K562 (cell line): ENCODE results near the gene PTCHD4. TPM values are rescaled to one million over a fixed set of nuclear protein-coding genes. Genes with fewer than 3 reads are reported as not detected.

Experiments used
- BACH1 ChIP-seq: fragments of 200-800 bp; sonication (Bioruptor generic); IDR thresholded peaks from 2 replicates; pipeline ENCODE4 v1.6.1; 2016; ENCODE audit warnings: missing genetic modification characterization, missing compliant biosample characterization
- C11orf30 ChIP-seq: fragments of 450-650 bp; IDR thresholded peaks from 2 replicates; pipeline ENCODE4 v1.6.1; 2016; ENCODE audit warnings: low read depth, mild to moderate bottlenecking
- CHD1 ChIP-seq: fragments of 200-600 bp; sonication (generic); IDR thresholded peaks from one replicate; pipeline ENCODE4 v1.6.1; 2012; ENCODE audit warnings: mild to moderate bottlenecking, moderate library complexity, low read length, inconsistent platforms
- HMG20B ChIP-seq: fragments of 250-450 bp; sonication (Bioruptor Pico); IDR thresholded peaks from 2 replicates; pipeline ENCODE4 v1.5.0; 2021; ENCODE audit warnings: mild to moderate bottlenecking
- HNRNPH1 ChIP-seq: fragments of 200-400 bp; formaldehyde crosslinking; optimal IDR thresholded peaks from 2 replicates; pipeline ENCODE3; 2017; ENCODE audit warnings: low read depth, mild to moderate bottlenecking, low read length, moderate library complexity
- MAFG ChIP-seq: fragments of 450-650 bp; conservative IDR thresholded peaks from 2 replicates; pipeline ENCODE4 v1.6.1; 2016; ENCODE audit warnings: missing genetic modification characterization, missing compliant biosample characterization
- MTF1 ChIP-seq: fragments of 250-450 bp; sonication (Bioruptor Pico); IDR thresholded peaks from 2 replicates; pipeline ENCODE4 v1.9.0; 2021; ENCODE audit warnings: moderate library complexity, mild to moderate bottlenecking, inconsistent platforms, borderline replicate concordance
- NFATC3 ChIP-seq: fragments of 450-650 bp; IDR thresholded peaks from 2 replicates; pipeline ENCODE4 v1.6.1; 2017; ENCODE audit warnings: mild to moderate bottlenecking
- NR2C2 ChIP-seq, 2 experiments: fragments of 200-800 bp in 1 of 2; sonication (Bioruptor generic) in 1 of 2; sonication (generic) in 1 of 2; formaldehyde crosslinking in 1 of 2; IDR thresholded peaks; 2 replicates each; pipeline versions ENCODE4 v1.6.1 to v1.8.0; 2016 to 2022; ENCODE audit warnings: mild to moderate bottlenecking in 1 of 2, missing compliant biosample characterization in 1 of 2, missing genetic modification characterization in 1 of 2, missing genetic modification reagents in 1 of 2
- SP1 ChIP-seq: sonication (generic); formaldehyde crosslinking; IDR thresholded peaks from 2 replicates; pipeline ENCODE4 v1.8.1; 2022; ENCODE audit warnings: mild to moderate bottlenecking, missing genetic modification reagents
- SRF ChIP-seq, 2 experiments: fragments of 250-450, 450-650 bp in 1 of 2; sonication (Bioruptor Pico) in 1 of 2; sonication (generic) in 1 of 2; formaldehyde crosslinking; IDR thresholded peaks; 2 replicates each; pipeline versions ENCODE4 v1.5.0 to v1.5.1; 2020 to 2022; ENCODE audit warnings: mild to moderate bottlenecking in 1 of 2, missing genetic modification reagents in 1 of 2
- SRSF7 ChIP-seq: fragments of 200-400 bp; formaldehyde crosslinking; optimal IDR thresholded peaks from 2 replicates; pipeline ENCODE3; 2017; ENCODE audit warnings: mild to moderate bottlenecking, low read depth, low read length
- ZNF175 ChIP-seq: fragments of 200-800 bp; sonication (Bioruptor generic); IDR thresholded peaks from 2 replicates; pipeline ENCODE4 v1.6.1; 2016; ENCODE audit warnings: low read depth, mild to moderate bottlenecking, missing genetic modification characterization, missing compliant biosample characterization
- polyA plus RNA-seq, 8 experiments: library from polyadenylated mRNA; depleted of rRNA in 4 of 8; stranded (reverse) in 5 of 8; unstranded in 3 of 8; fragments of >200 nt; fragmentation: Nextera tagmentation in 2 of 8; fragmentation: Illumina TruSeq in 1 of 8; extraction: Ambion mirVana in 2 of 8; extraction: Trizol in 1 of 8; gene quantifications; 2 replicates each; pipeline versions ENCODE4 v1.2.1 to v1.2.3, GENCODE V29; 2011 to 2014; ENCODE audit warnings: inconsistent platforms in 1 of 8, missing spikeins in 1 of 8
- total RNA-seq, 7 experiments: library from RNA; depleted of rRNA in 6 of 7; stranded (reverse); fragments of >200 nt in 6 of 7; fragmentation: Illumina TruSeq in 2 of 7; extraction: Trizol in 2 of 7; gene quantifications; 2 replicates each; pipeline versions ENCODE4 v1.2.1 to v1.2.3, GENCODE V29; 2011 to 2021; ENCODE audit warnings: low replicate concordance in 1 of 7
- TF ChIP-seq, protein P1 (sequence below), 2 experiments: fragments of 150-350 bp in 1 of 2; IDR thresholded peaks; 2 replicates each; pipeline ENCODE4 v1.6.1; 2012 to 2016; ENCODE audit warnings: low read depth in 2 of 2, low read length in 2 of 2, mild to moderate bottlenecking in 1 of 2, moderate library complexity in 1 of 2
- TF ChIP-seq, protein P2 (sequence below): fragments of 450-650 bp; formaldehyde crosslinking; conservative IDR thresholded peaks from 2 replicates; pipeline ENCODE4 v1.4.0; 2022; ENCODE audit warnings: mild to moderate bottlenecking, missing genetic modification characterization
- TF ChIP-seq, protein P3 (sequence below): sonication (generic); IDR thresholded peaks from 2 replicates; pipeline ENCODE4 v1.6.1; 2016
- TF ChIP-seq, protein P4 (sequence below): IDR thresholded peaks from 2 replicates; pipeline ENCODE4 v1.6.1; 2011; ENCODE audit warnings: borderline replicate concordance, low read depth, mild to moderate bottlenecking, moderate library complexity, low read length; ENCODE audit not compliant: insufficient read depth, poor library complexity, severe bottlenecking
- TF ChIP-seq, protein P5 (sequence below): fragments of 250-450 bp; sonication (Bioruptor Pico); IDR thresholded peaks from 2 replicates; pipeline ENCODE4 v1.8.0; 2021; ENCODE audit warnings: mild to moderate bottlenecking, moderate library complexity

Gene PTCHD4
- total and polyA plus RNA-seq, 9 of the 15 experiments (the other 6 are each of a cell fraction or from before 2014, with no cell fraction given), result not detected

DNA sequence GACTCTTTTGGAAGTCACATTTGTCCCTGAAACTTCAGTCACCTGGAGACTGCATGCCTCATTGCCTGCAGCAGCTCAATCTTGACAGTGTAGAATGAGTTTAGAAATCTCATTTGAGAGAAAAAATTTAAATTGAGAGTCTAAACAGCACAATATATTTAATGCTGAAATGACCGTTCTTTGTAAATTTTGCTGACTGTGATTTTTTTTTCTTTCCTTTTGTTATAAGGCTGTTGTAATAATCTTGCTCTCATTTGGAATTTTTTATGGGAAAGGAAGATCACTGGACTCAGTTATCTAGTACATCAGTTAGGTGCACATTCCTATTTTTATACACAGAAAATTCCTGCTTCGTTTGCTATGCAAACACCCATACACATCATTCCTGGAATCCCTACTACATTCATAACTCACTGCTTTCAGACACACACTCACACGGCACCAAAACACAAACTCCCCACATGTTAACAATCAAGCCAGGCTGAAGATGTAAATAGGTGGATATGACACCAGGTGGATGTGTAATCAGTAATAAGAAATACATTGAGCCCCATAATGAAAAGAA, 43.8 kb downstream of the PTCHD4 start (continued):
- TF ChIP-seq, protein P1, sequence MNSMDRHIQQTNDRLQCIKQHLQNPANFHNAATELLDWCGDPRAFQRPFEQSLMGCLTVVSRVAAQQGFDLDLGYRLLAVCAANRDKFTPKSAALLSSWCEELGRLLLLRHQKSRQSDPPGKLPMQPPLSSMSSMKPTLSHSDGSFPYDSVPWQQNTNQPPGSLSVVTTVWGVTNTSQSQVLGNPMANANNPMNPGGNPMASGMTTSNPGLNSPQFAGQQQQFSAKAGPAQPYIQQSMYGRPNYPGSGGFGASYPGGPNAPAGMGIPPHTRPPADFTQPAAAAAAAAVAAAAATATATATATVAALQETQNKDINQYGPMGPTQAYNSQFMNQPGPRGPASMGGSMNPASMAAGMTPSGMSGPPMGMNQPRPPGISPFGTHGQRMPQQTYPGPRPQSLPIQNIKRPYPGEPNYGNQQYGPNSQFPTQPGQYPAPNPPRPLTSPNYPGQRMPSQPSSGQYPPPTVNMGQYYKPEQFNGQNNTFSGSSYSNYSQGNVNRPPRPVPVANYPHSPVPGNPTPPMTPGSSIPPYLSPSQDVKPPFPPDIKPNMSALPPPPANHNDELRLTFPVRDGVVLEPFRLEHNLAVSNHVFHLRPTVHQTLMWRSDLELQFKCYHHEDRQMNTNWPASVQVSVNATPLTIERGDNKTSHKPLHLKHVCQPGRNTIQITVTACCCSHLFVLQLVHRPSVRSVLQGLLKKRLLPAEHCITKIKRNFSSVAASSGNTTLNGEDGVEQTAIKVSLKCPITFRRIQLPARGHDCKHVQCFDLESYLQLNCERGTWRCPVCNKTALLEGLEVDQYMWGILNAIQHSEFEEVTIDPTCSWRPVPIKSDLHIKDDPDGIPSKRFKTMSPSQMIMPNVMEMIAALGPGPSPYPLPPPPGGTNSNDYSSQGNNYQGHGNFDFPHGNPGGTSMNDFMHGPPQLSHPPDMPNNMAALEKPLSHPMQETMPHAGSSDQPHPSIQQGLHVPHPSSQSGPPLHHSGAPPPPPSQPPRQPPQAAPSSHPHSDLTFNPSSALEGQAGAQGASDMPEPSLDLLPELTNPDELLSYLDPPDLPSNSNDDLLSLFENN (IDR thresholded peaks at IDR 0.05; ENCODE audit: low read depth in 2 of 2, low read length in 2 of 2), result no peak
- TF ChIP-seq NR2C2 (CRISPR knock-in tag; IDR thresholded peaks at IDR 0.05) (no peak), NR2C2 (tag; IDR thresholded peaks at IDR 0.05) (no peak), HNRNPH1 (no peak), SRF (CRISPR knock-in tag; IDR thresholded peaks at IDR 0.05) (no peak), BACH1 (no peak), MAFG (tag) (peak; percentile 76), NFATC3 (no peak), SP1 (CRISPR knock-in tag) (no peak), ZNF175 (CRISPR knock-in tag) (no peak), C11orf30 (peak; percentile 78), HMG20B (CRISPR knock-in tag) (no peak), CHD1 (no peak), MTF1 (CRISPR knock-in tag) (no peak), SRSF7 (no peak)
- TF ChIP-seq, protein P2, sequence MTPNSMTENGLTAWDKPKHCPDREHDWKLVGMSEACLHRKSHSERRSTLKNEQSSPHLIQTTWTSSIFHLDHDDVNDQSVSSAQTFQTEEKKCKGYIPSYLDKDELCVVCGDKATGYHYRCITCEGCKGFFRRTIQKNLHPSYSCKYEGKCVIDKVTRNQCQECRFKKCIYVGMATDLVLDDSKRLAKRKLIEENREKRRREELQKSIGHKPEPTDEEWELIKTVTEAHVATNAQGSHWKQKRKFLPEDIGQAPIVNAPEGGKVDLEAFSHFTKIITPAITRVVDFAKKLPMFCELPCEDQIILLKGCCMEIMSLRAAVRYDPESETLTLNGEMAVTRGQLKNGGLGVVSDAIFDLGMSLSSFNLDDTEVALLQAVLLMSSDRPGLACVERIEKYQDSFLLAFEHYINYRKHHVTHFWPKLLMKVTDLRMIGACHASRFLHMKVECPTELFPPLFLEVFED (CRISPR knock-in tag), result no peak
- TF ChIP-seq, protein P3, sequence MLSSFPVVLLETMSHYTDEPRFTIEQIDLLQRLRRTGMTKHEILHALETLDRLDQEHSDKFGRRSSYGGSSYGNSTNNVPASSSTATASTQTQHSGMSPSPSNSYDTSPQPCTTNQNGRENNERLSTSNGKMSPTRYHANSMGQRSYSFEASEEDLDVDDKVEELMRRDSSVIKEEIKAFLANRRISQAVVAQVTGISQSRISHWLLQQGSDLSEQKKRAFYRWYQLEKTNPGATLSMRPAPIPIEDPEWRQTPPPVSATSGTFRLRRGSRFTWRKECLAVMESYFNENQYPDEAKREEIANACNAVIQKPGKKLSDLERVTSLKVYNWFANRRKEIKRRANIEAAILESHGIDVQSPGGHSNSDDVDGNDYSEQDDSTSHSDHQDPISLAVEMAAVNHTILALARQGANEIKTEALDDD, result no peak
- TF ChIP-seq, protein P4, sequence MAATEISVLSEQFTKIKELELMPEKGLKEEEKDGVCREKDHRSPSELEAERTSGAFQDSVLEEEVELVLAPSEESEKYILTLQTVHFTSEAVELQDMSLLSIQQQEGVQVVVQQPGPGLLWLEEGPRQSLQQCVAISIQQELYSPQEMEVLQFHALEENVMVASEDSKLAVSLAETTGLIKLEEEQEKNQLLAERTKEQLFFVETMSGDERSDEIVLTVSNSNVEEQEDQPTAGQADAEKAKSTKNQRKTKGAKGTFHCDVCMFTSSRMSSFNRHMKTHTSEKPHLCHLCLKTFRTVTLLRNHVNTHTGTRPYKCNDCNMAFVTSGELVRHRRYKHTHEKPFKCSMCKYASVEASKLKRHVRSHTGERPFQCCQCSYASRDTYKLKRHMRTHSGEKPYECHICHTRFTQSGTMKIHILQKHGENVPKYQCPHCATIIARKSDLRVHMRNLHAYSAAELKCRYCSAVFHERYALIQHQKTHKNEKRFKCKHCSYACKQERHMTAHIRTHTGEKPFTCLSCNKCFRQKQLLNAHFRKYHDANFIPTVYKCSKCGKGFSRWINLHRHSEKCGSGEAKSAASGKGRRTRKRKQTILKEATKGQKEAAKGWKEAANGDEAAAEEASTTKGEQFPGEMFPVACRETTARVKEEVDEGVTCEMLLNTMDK, result no peak
- TF ChIP-seq, protein P5, sequence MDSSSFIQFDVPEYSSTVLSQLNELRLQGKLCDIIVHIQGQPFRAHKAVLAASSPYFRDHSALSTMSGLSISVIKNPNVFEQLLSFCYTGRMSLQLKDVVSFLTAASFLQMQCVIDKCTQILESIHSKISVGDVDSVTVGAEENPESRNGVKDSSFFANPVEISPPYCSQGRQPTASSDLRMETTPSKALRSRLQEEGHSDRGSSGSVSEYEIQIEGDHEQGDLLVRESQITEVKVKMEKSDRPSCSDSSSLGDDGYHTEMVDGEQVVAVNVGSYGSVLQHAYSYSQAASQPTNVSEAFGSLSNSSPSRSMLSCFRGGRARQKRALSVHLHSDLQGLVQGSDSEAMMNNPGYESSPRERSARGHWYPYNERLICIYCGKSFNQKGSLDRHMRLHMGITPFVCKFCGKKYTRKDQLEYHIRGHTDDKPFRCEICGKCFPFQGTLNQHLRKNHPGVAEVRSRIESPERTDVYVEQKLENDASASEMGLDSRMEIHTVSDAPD (CRISPR knock-in tag), result no peak
